Mesenchymal stem cell (in vitro differentiated cells and primary cell): Measurements from ENCODE around the gene MAZ. TPM values are rescaled to one million over a fixed set of nuclear protein-coding genes. Genes with fewer than 3 reads are reported as not detected.

Experiments
- DNase-seq: peaks from one replicate; pipeline ENCODE4 v3.0.0-alpha.2; 2013
- H2AFZ ChIP-seq: one replicate; pipeline ENCODE4 v1.6.1; 2013; ENCODE audit warnings: low read depth, mild to moderate bottlenecking, control low read depth, inconsistent platforms, low read length, moderate library complexity
- H2AK5ac ChIP-seq: 2 replicates; pipeline ENCODE4 v1.6.1; 2013; ENCODE audit warnings: low read length, moderate library complexity, mild to moderate bottlenecking, inconsistent platforms; ENCODE audit not compliant: severe bottlenecking
- H2BK120ac ChIP-seq: one replicate; pipeline ENCODE4 v1.6.1; 2013; ENCODE audit warnings: low read depth, mild to moderate bottlenecking, inconsistent platforms, low read length, moderate library complexity
- H2BK12ac ChIP-seq, 2 experiments: one replicate each; pipeline ENCODE4 v1.6.1; 2013; ENCODE audit warnings: inconsistent platforms in 2 of 2, low read length in 2 of 2, mild to moderate bottlenecking in 2 of 2, moderate library complexity in 2 of 2, control low read depth in 1 of 2
- H2BK15ac ChIP-seq: one replicate; pipeline ENCODE4 v1.6.1; 2013; ENCODE audit warnings: mild to moderate bottlenecking, low read depth, inconsistent platforms; ENCODE audit not compliant: poor library complexity, severe bottlenecking
- H2BK5ac ChIP-seq: 2 replicates; pipeline ENCODE4 v1.6.1; 2013; ENCODE audit warnings: low read depth, mild to moderate bottlenecking, low read length, control low read depth, inconsistent platforms; ENCODE audit not compliant: poor library complexity, severe bottlenecking
- H3K14ac ChIP-seq, 2 experiments: one replicate each; pipeline ENCODE4 v1.6.1; 2013; ENCODE audit warnings: inconsistent platforms in 2 of 2, low read length in 2 of 2, control low read depth in 1 of 2, mild to moderate bottlenecking in 1 of 2, moderate library complexity in 1 of 2
- H3K18ac ChIP-seq, 2 experiments: one replicate each; pipeline ENCODE4 v1.6.1; 2013; ENCODE audit warnings: inconsistent platforms in 2 of 2, low read length in 2 of 2, control low read depth in 1 of 2, low read depth in 1 of 2, mild to moderate bottlenecking in 1 of 2
- H3K23ac ChIP-seq, 2 experiments: one replicate each; pipeline ENCODE4 v1.6.1; 2013; ENCODE audit warnings: inconsistent platforms in 2 of 2, low read length in 2 of 2, mild to moderate bottlenecking in 2 of 2, moderate library complexity in 2 of 2, control low read depth in 1 of 2
- H3K27ac ChIP-seq: 2 replicates; pipeline ENCODE4 v1.5.1; 2013; ENCODE audit warnings: mild to moderate bottlenecking, moderate library complexity, low read length, control low read depth, inconsistent platforms; ENCODE audit not compliant: poor library complexity, severe bottlenecking
- H3K27me3 ChIP-seq, 2 experiments: 2 replicates each; pipeline versions ENCODE4 v1.6.1 to v1.7.0; 2013; ENCODE audit warnings: low read length in 2 of 2, mild to moderate bottlenecking in 2 of 2, moderate library complexity in 2 of 2, control low read depth in 1 of 2, inconsistent platforms in 1 of 2; ENCODE audit not compliant: control insufficient read depth in 1 of 2, insufficient read depth in 1 of 2
- H3K36me3 ChIP-seq, 2 experiments: 2 replicates each; pipeline versions ENCODE4 v1.6.1 to v1.7.0; 2013; ENCODE audit warnings: low read length in 2 of 2, control low read depth in 1 of 2, inconsistent platforms in 1 of 2, low read depth in 1 of 2, mild to moderate bottlenecking in 1 of 2; ENCODE audit not compliant: insufficient read depth in 2 of 2, control insufficient read depth in 1 of 2
- H3K4ac ChIP-seq, 2 experiments: one replicate each; pipeline ENCODE4 v1.6.1; 2013; ENCODE audit warnings: inconsistent platforms in 2 of 2, low read length in 2 of 2, mild to moderate bottlenecking in 2 of 2, moderate library complexity in 2 of 2, control low read depth in 1 of 2, low read depth in 1 of 2
- H3K4me1 ChIP-seq: 2 replicates; pipeline ENCODE4 v1.6.1; 2013; ENCODE audit warnings: low read depth, low read length, control low read depth; ENCODE audit not compliant: control insufficient read depth, insufficient read depth
- H3K4me2 ChIP-seq: 2 replicates; pipeline ENCODE4 v1.6.1; 2013; ENCODE audit warnings: low read length, mild to moderate bottlenecking, inconsistent platforms; ENCODE audit not compliant: poor library complexity, severe bottlenecking
- H3K4me3 ChIP-seq, 2 experiments: 2 replicates each; pipeline versions ENCODE4 v1.5.1 to v1.7.0; 2013; ENCODE audit warnings: low read length in 2 of 2, mild to moderate bottlenecking in 2 of 2, control low read depth in 1 of 2, low read depth in 1 of 2; ENCODE audit not compliant: insufficient read depth in 1 of 2
- H3K79me1 ChIP-seq: replicated peaks from 2 replicates; pipeline ENCODE4 v1.6.1; 2013; ENCODE audit warnings: mild to moderate bottlenecking, control low read depth, low read length, inconsistent platforms; ENCODE audit not compliant: poor library complexity, severe bottlenecking
- H3K9ac ChIP-seq: 2 replicates; pipeline ENCODE4 v1.7.0; 2013; ENCODE audit warnings: mild to moderate bottlenecking, low read length, moderate library complexity
- H3K9me3 ChIP-seq: 2 replicates; pipeline ENCODE4 v1.7.0; 2013; ENCODE audit warnings: mild to moderate bottlenecking, low read length; ENCODE audit not compliant: control insufficient read depth
- H4K8ac ChIP-seq: one replicate; pipeline ENCODE4 v1.6.1; 2013; ENCODE audit warnings: inconsistent platforms, mild to moderate bottlenecking, low read length, moderate library complexity
- H4K91ac ChIP-seq: one replicate; pipeline ENCODE4 v1.6.1; 2013; ENCODE audit warnings: mild to moderate bottlenecking, low read length, inconsistent platforms
- WGBS: methylation state at CpG from one replicate; pipeline ENCODE4 v1.1.7; 2013; ENCODE audit warnings: mixed read lengths; 5-methylcytosine and 5-hydroxymethylcytosine counted together
- small RNA-seq: library from polyadenylated mRNA; stranded (forward); fragments of <200 nt; extraction: miRNeasy Mini kit (QIAGEN cat#:217004); gene quantifications from one replicate; pipeline ENCODE3, GENCODE V24; 2013; ENCODE audit warnings: low read depth

Gene MAZ

DNA sequence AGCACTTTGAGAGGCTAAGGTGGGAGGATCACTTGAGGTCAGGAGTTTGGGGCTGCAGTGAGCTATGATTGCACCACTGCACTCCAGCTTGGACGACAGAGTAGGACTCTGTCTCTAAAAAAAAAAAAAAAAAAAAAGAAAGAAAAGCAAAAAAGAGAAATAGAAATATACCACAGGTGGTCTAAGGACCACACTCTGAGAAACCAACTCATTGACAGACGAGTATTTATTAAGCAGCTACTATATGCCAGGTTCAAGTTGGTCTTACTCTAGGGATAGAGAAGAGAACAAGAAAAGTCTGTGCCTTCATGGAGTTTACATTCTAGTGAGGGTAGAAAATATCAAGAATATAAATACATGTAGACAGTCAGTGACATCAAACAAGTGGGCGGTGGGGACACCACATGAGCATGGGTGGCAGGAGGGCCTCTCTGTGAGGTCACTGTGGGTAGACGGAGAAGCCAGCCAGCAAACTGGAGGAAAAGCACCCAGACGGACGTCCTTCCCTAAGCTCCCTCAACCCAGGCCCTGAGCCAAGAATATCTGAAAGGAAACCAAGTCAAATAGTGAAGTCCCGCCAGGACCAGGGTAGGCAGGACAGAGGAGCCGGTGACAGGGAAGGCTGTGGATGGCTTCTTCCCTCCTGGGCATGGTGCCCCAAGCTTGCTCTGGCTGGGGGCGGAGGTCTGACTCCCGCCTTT lies 52.0 kb downstream of the MAZ start:
- Histone ChIP-seq H2BK15ac (no peak overlapping the region), H2BK12ac (no peak overlapping the region), H3K4me3 (no peak overlapping the region), H3K14ac (no peak overlapping the region), H3K9me3 (no peaks in the 10 kb centered on the region), H2BK5ac (no peak overlapping the region), H3K36me3 (peaks cover 31 to 32% of the 10 kb centered on the region in 2 experiments), H3K4ac (no peak overlapping the region), H4K8ac (no peak overlapping the region), H3K27me3 (no peaks in the 10 kb centered on the region), H3K79me1 (peaks cover 12% of the 10 kb centered on the region), H3K18ac (no peak overlapping the region), H3K4me1 (peaks cover 11% of the 10 kb centered on the region), H2AFZ (no peak overlapping the region), H2AK5ac (no peak overlapping the region), H2BK120ac (no peak overlapping the region), H3K27ac (no peak overlapping the region), H3K9ac (peak overlapping the region; percentile 70), H3K4me2 (no peak overlapping the region), H4K91ac (no peak overlapping the region), H3K23ac (no peak overlapping the region)
- no peak for DNase-seq
- WGBS, result 96% methylated on average over 8 of the region's 10 CpGs

- Histone ChIP-seq H2AFZ (no peak overlapping the region), H3K14ac (no peak overlapping the region), H3K27me3 (no peaks in the 10 kb centered on the region), H3K23ac (no peak overlapping the region), H2BK15ac (no peak overlapping the region), H2BK5ac (no peak overlapping the region), H2BK120ac (no peak overlapping the region), H3K18ac (no peak overlapping the region), H3K9ac (no peak overlapping the region), H3K4me1 (peaks cover 15% of the 10 kb centered on the region), H3K27ac (no peak overlapping the region), H3K9me3 (no peaks in the 10 kb centered on the region), H4K8ac (no peak overlapping the region), H3K4ac (no peak overlapping the region), H3K4me2 (no peak overlapping the region), H2BK12ac (no peak overlapping the region), H2AK5ac (no peak overlapping the region), H3K4me3 (no peak overlapping the region), H4K91ac (no peak overlapping the region), H3K79me1 (peaks cover 12% of the 10 kb centered on the region), H3K36me3 (peaks cover 27 to 32% of the 10 kb centered on the region in 2 experiments)
- 97% methylated on average over 17 of the region's 19 CpGs for WGBS
- no peak for DNase-seq
Observed at GRCh38 chr16:29858974-29859373, 52.6 kb downstream of the MAZ start.

DNA sequence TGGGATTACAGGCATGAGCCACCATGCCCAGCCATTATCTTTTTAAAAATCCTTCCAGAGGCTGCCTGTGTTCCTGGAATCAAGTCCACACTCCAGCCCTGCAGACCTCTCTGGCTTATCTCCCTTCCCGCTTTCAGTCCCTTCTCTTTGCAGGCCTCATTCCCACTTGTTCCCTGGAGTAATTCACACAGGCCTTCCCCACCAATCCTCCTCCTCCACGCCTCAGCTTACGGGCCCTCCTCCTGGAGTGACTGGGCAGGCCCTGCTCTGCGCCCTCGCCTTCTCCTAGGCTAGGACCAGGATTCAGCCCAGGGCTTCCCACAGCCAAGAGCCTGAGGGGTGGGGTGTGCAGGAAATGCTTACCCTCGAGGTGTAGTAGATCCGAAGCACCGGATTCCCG lies 53.9 kb downstream of the MAZ start:
- Histone ChIP-seq H3K79me1 (peaks cover 12% of the 10 kb centered on the region), H2AFZ (no peak overlapping the region), H2BK120ac (no peak overlapping the region), H3K27me3 (no peaks in the 10 kb centered on the region), H2BK5ac (no peak overlapping the region), H3K4me2 (no peak overlapping the region), H3K4me3 (no peak overlapping the region), H2BK12ac (no peak overlapping the region), H3K14ac (no peak overlapping the region), H2BK15ac (no peak overlapping the region), H3K9me3 (no peaks in the 10 kb centered on the region), H3K18ac (no peak overlapping the region), H4K91ac (no peak overlapping the region), H2AK5ac (no peak overlapping the region), H3K36me3 (peaks cover 27 to 32% of the 10 kb centered on the region in 2 experiments), H3K9ac (no peak overlapping the region), H3K27ac (no peak overlapping the region), H3K4me1 (peaks cover 15% of the 10 kb centered on the region), H3K4ac (no peak overlapping the region), H4K8ac (no peak overlapping the region), H3K23ac (no peak overlapping the region)
- 94% methylated on average over 9 of the region's 9 CpGs for WGBS
- no peak for DNase-seq

Small RNAs within 50 kb of the gene (small RNA-seq; reads per million reads assigned to genes)
- gene AC009133.6, result not detected
- not detected for gene AC120114.4
